K562 (cell line): ENCODE results near the gene NUAK1. TPM values are rescaled to one million over a fixed set of nuclear protein-coding genes. Genes with fewer than 3 reads are reported as not detected.

Source experiments
- ATAC-seq: fragments of 200-7000 bp; cut with Tn5 transposase; 3 replicates; pipeline ENCODE4 v1.9.1; 2020; ENCODE audit warnings: moderate library complexity
- BruUV-seq: library from RNA; stranded (reverse); fragments of 400-500 nt; replicated peaks from 2 replicates; lab custom pipeline; 2021; lab: Mats Ljungman, UMichigan
- CTCF ChIA-PET: fragments of 300-600 bp; formaldehyde crosslinking; extraction: SDS; loops from one replicate; lab custom pipeline; 2021; ENCODE audit warnings: low intra/inter-chr PET ratio; lab: Yijun Ruan, JAX
- POLR2A ChIA-PET: fragments of 300-600, 350-650 bp; sonication (Branson Sonifier 250); formaldehyde crosslinking; extraction: SDS; loops from one replicate; lab custom pipeline; 2021; ENCODE audit warnings: antibody characterized with exemption, inconsistent platforms; lab: Yijun Ruan, JAX
- DNase-seq, 4 experiments: peaks; one replicate each; pipeline versions ENCODE4 v3.0.0 to v3.0.0-alpha.2; 2011 to 2018; ENCODE audit warnings: low spot score in 3 of 4, mixed read lengths in 3 of 4; ENCODE audit errors: extremely low read depth in 1 of 4
- FAIRE-seq: peaks from 2 replicates; lab custom pipeline; 2011; peaks lifted over from hg19 to GRCh38; lab: Jason Lieb, UNC
- H2AFZ ChIP-seq: 2 replicates; pipeline ENCODE4 v1.6.0; 2011; ENCODE audit warnings: low read depth, low read length, control low read depth, inconsistent platforms
- H3K27ac ChIP-seq: fragments of 200-600 bp; 3 replicates; pipeline ENCODE4 v1.8.0; 2011; ENCODE audit warnings: low read depth, mild to moderate bottlenecking, control low read depth, inconsistent platforms, low read length, moderate library complexity, mixed read lengths; ENCODE audit errors: extremely low read depth
- H3K27me3 ChIP-seq, 2 experiments: fragments of 300-600 bp in 1 of 2; 2 replicates in 1 of 2; 3 replicates in 1 of 2; pipeline versions ENCODE4 v1.6.0 to v1.8.0; 2011; ENCODE audit warnings: inconsistent platforms in 2 of 2, low read length in 2 of 2, mild to moderate bottlenecking in 1 of 2, mixed read lengths in 1 of 2, moderate library complexity in 1 of 2; ENCODE audit not compliant: control insufficient read depth in 2 of 2, insufficient read depth in 2 of 2
- H3K36me3 ChIP-seq: fragments of 300-600 bp; 3 replicates; pipeline ENCODE4 v1.8.0; 2011; ENCODE audit warnings: mild to moderate bottlenecking, low read length, inconsistent platforms; ENCODE audit not compliant: control insufficient read depth, insufficient read depth
- H3K4me1 ChIP-seq, 2 experiments: fragments of 200-600 bp in 1 of 2; replicated peaks in 1 of 2; 2 replicates in 1 of 2; 3 replicates in 1 of 2; pipeline versions ENCODE4 v1.5.1 to v1.8.0; 2011; ENCODE audit warnings: inconsistent platforms in 2 of 2, low read length in 2 of 2, mild to moderate bottlenecking in 1 of 2, mixed read lengths in 1 of 2, moderate library complexity in 1 of 2; ENCODE audit not compliant: control insufficient read depth in 2 of 2, insufficient read depth in 2 of 2
- H3K4me2 ChIP-seq: 2 replicates; pipeline ENCODE4 v1.6.1; 2011; ENCODE audit warnings: low read length, control low read depth, inconsistent platforms, mixed read lengths; ENCODE audit not compliant: insufficient read depth
- H3K4me3 ChIP-seq: fragments of 200-600 bp; sonication (generic), shearing (Covaris generic); 2 replicates; pipeline ENCODE4 v1.5.1; 2016; ENCODE audit warnings: control low read depth, inconsistent platforms
- H3K79me2 ChIP-seq: fragments of 200-600 bp; 3 replicates; pipeline ENCODE4 v1.8.0; 2011; ENCODE audit warnings: low read length, inconsistent platforms; ENCODE audit not compliant: control insufficient read depth, insufficient read depth
- H3K9ac ChIP-seq, 2 experiments: 2 replicates each; pipeline versions ENCODE4 v1.6.0 to v1.6.1; 2011; ENCODE audit warnings: low read depth in 2 of 2, low read length in 2 of 2, control low read depth in 1 of 2, inconsistent platforms in 1 of 2, mild to moderate bottlenecking in 1 of 2, mixed read lengths in 1 of 2; ENCODE audit not compliant: insufficient read depth in 1 of 2
- H3K9me1 ChIP-seq: one replicate; pipeline ENCODE4 v1.6.0; 2011; ENCODE audit warnings: inconsistent platforms, mild to moderate bottlenecking, low read length, moderate library complexity; ENCODE audit not compliant: control insufficient read depth, insufficient read depth
- H3K9me3 ChIP-seq: replicated peaks from 2 replicates; pipeline ENCODE4 v1.5.1; 2011; ENCODE audit warnings: low read depth, low read length, inconsistent platforms; ENCODE audit not compliant: control insufficient read depth, insufficient read depth
- H4K20me1 ChIP-seq: replicated peaks from 2 replicates; pipeline ENCODE4 v1.6.1; 2011; ENCODE audit warnings: low read length, inconsistent platforms, mixed read lengths; ENCODE audit not compliant: control insufficient read depth, insufficient read depth
- EHMT2 ChIP-seq: fragments of 450-650 bp; IDR thresholded peaks from 2 replicates; pipeline ENCODE4 v1.6.1; 2018; ENCODE audit warnings: antibody characterized with exemption
- ELF2 ChIP-seq: fragments of 250-450 bp; sonication (Bioruptor Pico); IDR thresholded peaks from 2 replicates; pipeline ENCODE4 v1.5.0; 2021; ENCODE audit warnings: mild to moderate bottlenecking
- NR4A1 ChIP-seq, 2 experiments: fragments of 250-450 bp in 1 of 2; fragments of 450-650 bp in 1 of 2; sonication (Bioruptor Pico) in 1 of 2; IDR thresholded peaks; 2 replicates each; pipeline versions ENCODE4 v1.4.0 to v1.6.1; 2016 to 2020; ENCODE audit warnings: mild to moderate bottlenecking in 2 of 2, missing compliant biosample characterization in 1 of 2, missing genetic modification characterization in 1 of 2, moderate library complexity in 1 of 2
- PHF8 ChIP-seq: fragments of 200-600 bp; sonication (generic); IDR thresholded peaks from 2 replicates; pipeline ENCODE4 v1.6.1; 2012; ENCODE audit warnings: mixed run types, mild to moderate bottlenecking, inconsistent platforms, low read length, moderate library complexity, borderline replicate concordance
- SMAD3 ChIP-seq: fragments of 450-650 bp; formaldehyde crosslinking; conservative IDR thresholded peaks from 2 replicates; pipeline ENCODE4 v1.4.0; 2020; ENCODE audit warnings: mild to moderate bottlenecking
- ZBTB11 ChIP-seq, 3 experiments: fragments of 200-800 bp in 1 of 3; fragments of 250-450 bp in 1 of 3; fragments of 450-650 bp in 1 of 3; sonication (Bioruptor Pico) in 1 of 3; sonication (Bioruptor generic) in 1 of 3; formaldehyde crosslinking in 1 of 3; IDR thresholded peaks; 2 replicates each; pipeline versions ENCODE4 v1.6.1 to v1.8.0; 2016 to 2022; ENCODE audit warnings: mild to moderate bottlenecking in 2 of 3, missing genetic modification characterization in 2 of 3, missing compliant biosample characterization in 1 of 3, moderate library complexity in 1 of 3
- ZNF277 ChIP-seq: fragments of 250-450 bp; sonication (Bioruptor Pico); IDR thresholded peaks from 2 replicates; pipeline ENCODE4 v1.8.0; 2022; ENCODE audit warnings: inconsistent platforms, mild to moderate bottlenecking, moderate library complexity, borderline replicate concordance
- WGBS: fragments of 100-300 bp; shearing (Covaris generic); methylation state at CpG from one replicate; pipeline ENCODE4 v1.1.6; 2016; ENCODE audit warnings: low coverage, mixed read lengths; ENCODE audit not compliant: insufficient coverage; ENCODE audit errors: missing lambda C conversion rate; 5-methylcytosine and 5-hydroxymethylcytosine counted together
- in situ Hi-C: fragments of 300-500 bp; cut with MboI; formaldehyde crosslinking; loops from 4 replicates; pipeline ENCODE4 v1.15.0; 2018; ENCODE audit warnings: inconsistent platforms, mixed read lengths
- intact Hi-C: fragments of 100-400 bp; cut with micrococcal nuclease; formaldehyde crosslinking; loops from 2 replicates; pipeline ENCODE4 v1.14.2; 2022
- polyA plus RNA-seq, 8 experiments: library from polyadenylated mRNA; depleted of rRNA in 4 of 8; stranded (reverse) in 5 of 8; unstranded in 3 of 8; fragments of >200 nt; fragmentation: Nextera tagmentation in 2 of 8; fragmentation: Illumina TruSeq in 1 of 8; extraction: Ambion mirVana in 2 of 8; extraction: Trizol in 1 of 8; gene quantifications; 2 replicates each; pipeline versions ENCODE4 v1.2.1 to v1.2.3, GENCODE V29; 2011 to 2014; ENCODE audit warnings: inconsistent platforms in 1 of 8, missing spikeins in 1 of 8
- total RNA-seq, 7 experiments: library from RNA; depleted of rRNA in 6 of 7; stranded (reverse); fragments of >200 nt in 6 of 7; fragmentation: Illumina TruSeq in 2 of 7; extraction: Trizol in 2 of 7; gene quantifications; 2 replicates each; pipeline versions ENCODE4 v1.2.1 to v1.2.3, GENCODE V29; 2011 to 2021; ENCODE audit warnings: low replicate concordance in 1 of 7

NUAK1 gene
- total and polyA plus RNA-seq, 9 of the 15 experiments (the other 6 are each of a cell fraction or from before 2014, with no cell fraction given), result 0.02 TPM; not detected in 8

- 0% methylated on average over 2 of the region's 2 CpGs for WGBS
- Histone ChIP-seq H3K9me3 (no peaks in the 10 kb centered on the region), H3K79me2 (no peaks in the 10 kb centered on the region), H3K4me3 (no peak overlapping the region), H4K20me1 (no peaks in the 10 kb centered on the region; the same call in 1 of the 2 replicates), H3K4me1 (no peaks in the 10 kb centered on the region), H3K27ac (no peak overlapping the region), H3K4me2 (no peak overlapping the region), H3K27me3 (peaks cover 7 to 36% of the 10 kb centered on the region in 2 experiments; a peak in 3 of 5 replicates), H3K9ac (no peak overlapping the region), H2AFZ (no peak overlapping the region), H3K9me1 (no peaks in the 10 kb centered on the region), H3K36me3 (no peaks in the 10 kb centered on the region)
- no peak for DNase-seq
- TF ChIP-seq EHMT2 (no peak), ELF2 (CRISPR knock-in tag) (no peak), ZNF277 (CRISPR knock-in tag) (no peak), SMAD3 (no peak)
- ChIA-PET POLR2A (interaction anchor here (1.2 kb wide), 1 partner anchor 12 kb away, joined by 3 read pairs; no protein-coding TSS in a partner anchor), CTCF (no interaction called here)
- FAIRE-seq, result no peak
- BruUV-seq, result no TSS peak
- in situ Hi-C loops (no loop called here), intact Hi-C loops (no loop called here)
- ATAC-seq, result no peak
These were observed 41.7 kb downstream of the NUAK1 start for GRCh38 chr12:106097011-106097410.

- ATAC-seq, result no peak
- WGBS, result under 1% methylated on average over 12 of the region's 12 CpGs
These were observed 42.4 kb downstream of the NUAK1 start for GRCh38 chr12:106096376-106096775.

More at GRCh38 chr12:106096376-106096775, 42.4 kb downstream of the NUAK1 start:
- no peaks in the 10 kb centered on the region for H3K4me1 ChIP-seq
- ChIA-PET POLR2A (interaction anchor here (1.2 kb wide), 2 partner anchors 13 to 19 kb away, joined by 3 read pairs; no protein-coding TSS in a partner anchor), CTCF (no interaction called here)
- no peak for TF ChIP-seq ZBTB11 (CRISPR knock-in tag; IDR thresholded peaks at IDR 0.05)
- TF ChIP-seq NR4A1 (CRISPR knock-in tag; IDR thresholded peaks at IDR 0.05), result no peak
- TF ChIP-seq NR4A1 (tag; IDR thresholded peaks at IDR 0.05), result no peak
- no peak for TF ChIP-seq PHF8
- no peak for DNase-seq
- H3K9ac ChIP-seq, result no peak overlapping the region
- FAIRE-seq, result no peak
- no peak overlapping the region for H3K27ac ChIP-seq
- peaks cover 7 to 32% of the 10 kb centered on the region in 2 experiments; a peak in 3 of 5 replicates for H3K27me3 ChIP-seq
- no peaks in the 10 kb centered on the region for H3K9me1 ChIP-seq
- intact Hi-C loops (no loop called here), in situ Hi-C loops (no loop called here)
- H3K4me2 ChIP-seq, result no peak overlapping the region
- H3K36me3 ChIP-seq, result no peaks in the 10 kb centered on the region
- no TSS peak for BruUV-seq
- no peaks in the 10 kb centered on the region; the same call in 1 of the 2 replicates for H4K20me1 ChIP-seq
- H3K9me3 ChIP-seq, result no peaks in the 10 kb centered on the region
- H2AFZ ChIP-seq, result no peak overlapping the region
- no peaks in the 10 kb centered on the region for H3K79me2 ChIP-seq
- H3K4me3 ChIP-seq, result no peak overlapping the region
